GM23338 (cell line): ENCODE data around the gene ICOS. TPM values are rescaled to one million over a fixed set of nuclear protein-coding genes. Genes with fewer than 3 reads are reported as not detected.

ENCODE experiments used
- ATAC-seq: fragments of 200-7000 bp; cut with Tn5 transposase; 3 replicates; pipeline ENCODE4 v1.9.1; 2020
- DNase-seq: peaks from one replicate; pipeline ENCODE4 v3.0.0-alpha.2; 2015; ENCODE audit warnings: low spot score
- H2AFZ ChIP-seq: fragments of 200-600 bp; sonication (generic); 2 replicates; pipeline ENCODE4 v1.8.0; 2016; ENCODE audit warnings: antibody characterized with exemption, mild to moderate bottlenecking, moderate library complexity
- H3F3A ChIP-seq: fragments of 200-600 bp; sonication (generic); replicated peaks from 2 replicates; pipeline ENCODE4 v1.8.0; 2017; ENCODE audit warnings: antibody characterized with exemption, mixed run types, low read depth
- H3K27ac ChIP-seq: fragments of 200-600 bp; sonication (generic); 2 replicates; pipeline ENCODE4 v1.6.1; 2016; ENCODE audit warnings: low read depth
- H3K27me3 ChIP-seq: fragments of 200-600 bp; sonication (generic); 2 replicates; pipeline ENCODE4 v1.8.0; 2016; ENCODE audit warnings: mild to moderate bottlenecking, mixed run types, moderate library complexity; ENCODE audit not compliant: insufficient read depth
- H3K36me3 ChIP-seq: fragments of 200-600 bp; sonication (generic); 2 replicates; pipeline ENCODE4 v1.8.0; 2016; ENCODE audit warnings: mild to moderate bottlenecking; ENCODE audit not compliant: insufficient read depth
- H3K4me1 ChIP-seq: fragments of 200-600 bp; sonication (generic); 2 replicates; pipeline ENCODE4 v1.8.0; 2016; ENCODE audit warnings: mild to moderate bottlenecking, moderate library complexity; ENCODE audit not compliant: insufficient read depth
- H3K4me2 ChIP-seq: fragments of 200-600 bp; sonication (generic); 2 replicates; pipeline ENCODE4 v1.7.1; 2017; ENCODE audit warnings: mixed run types
- H3K4me3 ChIP-seq: fragments of 200-600 bp; sonication (generic); 2 replicates; pipeline ENCODE4 v1.6.1; 2016; ENCODE audit warnings: mixed run types
- H3K79me2 ChIP-seq: fragments of 200-600 bp; sonication (generic); replicated peaks from 2 replicates; pipeline ENCODE4 v1.8.0; 2017; ENCODE audit warnings: mild to moderate bottlenecking; ENCODE audit not compliant: insufficient read depth
- H3K9me2 ChIP-seq: fragments of 200-600 bp; sonication (generic); 2 replicates; pipeline ENCODE4 v1.8.0; 2017; ENCODE audit not compliant: insufficient read depth
- H4K20me1 ChIP-seq: fragments of 200-600 bp; sonication (generic); replicated peaks from 2 replicates; pipeline ENCODE4 v1.8.0; 2017; ENCODE audit warnings: mild to moderate bottlenecking; ENCODE audit not compliant: insufficient read depth
- H3K27ac Mint-ChIP-seq: 2 replicates; pipeline ENCODE4 v1.8.0; 2020; ENCODE audit warnings: inconsistent platforms, mild to moderate bottlenecking, moderate library complexity, mixed read lengths
- H3K27me3 Mint-ChIP-seq: 3 replicates; pipeline ENCODE4 v1.8.0; 2022; ENCODE audit warnings: low read depth, mild to moderate bottlenecking, moderate library complexity, mixed read lengths, inconsistent platforms; ENCODE audit not compliant: insufficient read depth, poor library complexity
- H3K36me3 Mint-ChIP-seq: 3 replicates; pipeline ENCODE4 v1.8.0; 2021; ENCODE audit warnings: low read depth, mild to moderate bottlenecking, inconsistent platforms, moderate library complexity, mixed read lengths
- H3K4me1 Mint-ChIP-seq: 3 replicates; pipeline ENCODE4 v1.8.0; 2020; ENCODE audit warnings: mild to moderate bottlenecking, inconsistent platforms, mixed read lengths
- H3K4me3 Mint-ChIP-seq: 3 replicates; pipeline ENCODE4 v1.8.0; 2021; ENCODE audit warnings: moderate library complexity, mild to moderate bottlenecking, inconsistent platforms, mixed read lengths
- H3K9me3 Mint-ChIP-seq: 3 replicates; pipeline ENCODE4 v1.8.0; 2020; ENCODE audit warnings: moderate library complexity, mild to moderate bottlenecking, inconsistent platforms, mixed read lengths
- CTCF ChIP-seq, 2 experiments: fragments of 200-600 bp in 1 of 2; sonication (generic) in 1 of 2; conservative IDR thresholded peaks; 2 replicates each; pipeline versions ENCODE4 v1.5.1 to v1.6.1; 2016 to 2017; ENCODE audit warnings: antibody characterized with exemption in 2 of 2, low read depth in 2 of 2, mild to moderate bottlenecking in 2 of 2, moderate library complexity in 1 of 2
- ETS1 ChIP-seq: IDR thresholded peaks from 2 replicates; pipeline ENCODE4 v1.6.1; 2016; ENCODE audit warnings: antibody characterized with exemption
- EZH2 ChIP-seq: fragments of 200-600 bp; sonication (generic); IDR thresholded peaks from one replicate; pipeline ENCODE4 v1.8.0; 2017; ENCODE audit warnings: antibody characterized with exemption, mild to moderate bottlenecking, low read depth; ENCODE audit not compliant: unreplicated experiment
- EZH2phosphoT487 ChIP-seq: fragments of 200-600 bp; sonication (generic); IDR thresholded peaks from one replicate; pipeline ENCODE4 v1.8.1; 2018; ENCODE audit warnings: antibody characterized with exemption; ENCODE audit not compliant: unreplicated experiment
- JUNB ChIP-seq: IDR thresholded peaks from one replicate; pipeline ENCODE4 v1.6.1; 2016; ENCODE audit warnings: antibody characterized with exemption; ENCODE audit not compliant: unreplicated experiment
- NANOG ChIP-seq: IDR thresholded peaks from 2 replicates; pipeline ENCODE4 v1.6.1; 2016; ENCODE audit warnings: antibody characterized with exemption, borderline replicate concordance
- STAT1 ChIP-seq: IDR thresholded peaks from one replicate; pipeline ENCODE4 v1.6.1; 2016; ENCODE audit warnings: antibody characterized with exemption; ENCODE audit not compliant: unreplicated experiment
- ZNF114 ChIP-seq: fragments of 250-450 bp; sonication (Bioruptor Pico); IDR thresholded peaks from 2 replicates; pipeline ENCODE4 v1.5.0; 2020; ENCODE audit warnings: mild to moderate bottlenecking, moderate library complexity
- ZNF331 ChIP-seq: fragments of 250-450 bp; sonication (Bioruptor Pico); IDR thresholded peaks from 2 replicates; pipeline ENCODE4 v1.5.0; 2020; ENCODE audit warnings: low read depth, mild to moderate bottlenecking, moderate library complexity
- ZNF462 ChIP-seq: fragments of 250-450 bp; sonication (Bioruptor Pico); IDR thresholded peaks from 2 replicates; pipeline ENCODE4 v1.5.0; 2020; ENCODE audit warnings: mild to moderate bottlenecking, moderate library complexity
- polyA plus RNA-seq: library from polyadenylated mRNA; unstranded; fragments of >200 nt; fragmentation: Nextera tagmentation; extraction: Ambion mirVana; gene quantifications from 2 replicates; pipeline ENCODE4 v1.2.1, GENCODE V29; 2016
- total RNA-seq: library from RNA; depleted of rRNA; stranded (reverse); fragments of >200 nt; shearing (Covaris generic); gene quantifications from 2 replicates; pipeline ENCODE4 v1.2.3, GENCODE V29; 2014

Gene ICOS
- total and polyA plus RNA-seq, 2 experiments from 2014 or later = not detected

GRCh38 chr2:203915256-203915655 is 21.3 kb upstream of the ICOS start (continued):
- TF ChIP-seq ZNF462 (CRISPR knock-in tag) = no peak
- TF ChIP-seq ZNF331 (CRISPR knock-in tag) = no peak
- TF ChIP-seq CTCF (conservative IDR thresholded peaks at IDR 0.05; ENCODE audit: low read depth in 2 of 2) = no peak
- no peak for TF ChIP-seq EZH2phosphoT487
- TF ChIP-seq STAT1 = no peak
- no peak for TF ChIP-seq EZH2
- no peak for TF ChIP-seq ZNF114 (CRISPR knock-in tag)
- no peak for TF ChIP-seq JUNB
- TF ChIP-seq NANOG = no peak

- no peaks in the 10 kb centered on the region for H4K20me1 ChIP-seq
- no peaks in the 10 kb centered on the region for H3K36me3 ChIP-seq
- Mint-ChIP-seq H3K27ac (no peak overlapping the region), H3K4me1 (peaks cover 10% of the 10 kb centered on the region; the same call in 2 of the 3 replicates), H3K36me3 (no peaks in the 10 kb centered on the region), H3K9me3 (no peaks in the 10 kb centered on the region), H3K4me3 (no peak overlapping the region), H3K27me3 (no peaks in the 10 kb centered on the region)
- no peak overlapping the region for H3K4me2 ChIP-seq
- H3K27me3 ChIP-seq = no peaks in the 10 kb centered on the region
- no peaks in the 10 kb centered on the region for H3F3A ChIP-seq
- no peaks in the 10 kb centered on the region for H3K79me2 ChIP-seq
- no peak overlapping the region for H3K27ac ChIP-seq
- DNase-seq (no peak), ATAC-seq (no peak)
- no peaks in the 10 kb centered on the region for H3K4me1 ChIP-seq
- H3K9me2 ChIP-seq = no peaks in the 10 kb centered on the region
- no peak overlapping the region for H3K4me3 ChIP-seq
- H2AFZ ChIP-seq = no peak overlapping the region
- no peak for TF ChIP-seq STAT1
- no peak for TF ChIP-seq ETS1
- TF ChIP-seq ZNF331 (CRISPR knock-in tag) = no peak
- TF ChIP-seq CTCF (conservative IDR thresholded peaks at IDR 0.05; ENCODE audit: low read depth in 2 of 2) = no peak
- TF ChIP-seq JUNB = no peak
- no peak for TF ChIP-seq EZH2phosphoT487
- no peak for TF ChIP-seq ZNF114 (CRISPR knock-in tag)
Observed at GRCh38 chr2:203916756-203917155, 19.8 kb upstream of the ICOS start.
